ENCODE data around the gene STARD13. TPM values are rescaled to one million over a fixed set of nuclear protein-coding genes. Genes with fewer than 3 reads are reported as not detected.
"Not testable (repeated sequence)": the region's sequence is repeated elsewhere in the genome, so short reads cannot be mapped to it uniquely, and the experiment has no call there.

Gene STARD13
- total RNA-seq, 2 experiments from 2014 or later = not detected

DNA sequence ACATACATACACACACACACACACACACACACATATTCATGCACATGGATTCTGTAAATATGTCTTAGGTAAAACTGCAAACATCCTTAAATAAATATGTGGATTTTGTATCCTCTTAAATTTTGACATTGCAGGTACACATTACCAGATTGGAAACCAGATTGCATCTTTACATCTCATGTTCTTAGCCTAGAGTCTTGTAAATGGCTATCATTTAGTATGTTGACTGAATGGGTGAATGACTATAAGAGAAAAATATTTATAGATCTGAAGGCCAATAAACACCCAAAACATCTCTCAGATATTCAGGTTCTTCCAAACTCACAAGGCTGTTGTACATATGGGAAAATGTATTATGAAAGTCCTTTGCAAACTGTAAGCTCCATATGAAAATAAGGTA, 104.3 kb downstream of the STARD13 start:
- peaks cover 9% of the 10 kb centered on the region for H3K27me3 Mint-ChIP-seq (ENCODE audit: low read depth)
- CTCF ChIA-PET = no interaction called here
- ATAC-seq = no peak

DNA sequence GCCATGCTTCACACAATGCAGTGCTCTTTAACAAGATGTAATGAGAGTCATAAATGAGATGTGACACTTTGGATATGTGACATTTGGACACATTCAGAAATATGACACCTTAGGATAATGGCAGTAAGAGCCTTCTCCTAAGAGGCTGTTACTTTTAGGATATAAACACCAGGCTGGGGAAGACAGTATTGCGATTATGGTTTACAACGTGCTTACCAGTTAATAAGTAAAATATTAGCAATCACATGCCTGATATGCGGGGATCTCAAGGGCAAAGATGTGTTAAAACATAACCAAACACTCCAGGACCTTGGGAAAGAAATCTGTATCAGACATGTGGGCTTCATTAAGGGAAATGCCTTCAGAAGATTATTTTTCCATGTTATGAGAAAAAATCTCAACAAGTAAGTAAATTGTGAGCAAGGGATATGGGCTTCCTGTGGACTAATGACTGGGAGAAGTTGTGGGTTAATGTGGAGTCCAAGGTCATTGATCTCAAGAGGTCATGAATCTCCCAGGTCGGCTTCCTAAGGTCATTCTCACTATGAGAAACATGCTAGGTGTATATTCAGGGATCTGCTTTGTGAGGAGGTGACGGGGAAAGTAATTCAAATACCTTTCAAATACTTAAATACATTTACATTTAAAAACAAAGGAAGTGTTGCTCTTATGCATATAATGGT, 105.3 kb downstream of the STARD13 start:
- no peaks in the 10 kb centered on the region for H3K4me1 Mint-ChIP-seq (ENCODE audit: low read depth)
- no peaks in the 10 kb centered on the region for H3K36me3 Mint-ChIP-seq (ENCODE audit: low read depth)

More for the DNA sequence above, 104.3 kb downstream of the STARD13 start:
- H3K4me3 Mint-ChIP-seq = no peak overlapping the region
- no peaks in the 10 kb centered on the region for H3K36me3 Mint-ChIP-seq (ENCODE audit: low read depth)
- POLR2A ChIA-PET = no interaction called here
- H3K9me3 Mint-ChIP-seq (ENCODE audit: insufficient read depth) = no peaks in the 10 kb centered on the region
- DNase-seq = no peak
- no peaks in the 10 kb centered on the region for H3K4me1 Mint-ChIP-seq (ENCODE audit: low read depth)
- H3K27ac Mint-ChIP-seq = no peak overlapping the region

DNA sequence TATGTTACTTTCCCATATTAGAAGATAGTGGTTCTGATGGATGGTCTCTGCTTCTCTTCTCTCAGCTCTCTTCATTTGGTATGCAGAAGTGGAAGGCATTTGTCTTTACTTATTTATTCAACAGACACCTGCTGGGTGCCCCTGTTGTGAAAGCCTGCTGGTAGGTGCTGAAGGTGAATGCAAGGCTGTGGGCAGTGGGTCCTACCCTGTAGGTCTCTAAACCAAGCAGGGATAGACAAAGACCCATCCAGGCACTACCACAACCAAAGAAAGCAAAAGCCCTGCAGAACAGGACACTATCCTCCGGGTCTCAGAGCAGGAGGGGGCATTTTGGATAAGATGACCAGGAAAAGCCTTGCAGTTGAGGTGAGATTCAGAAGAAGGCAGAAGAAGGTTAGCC, 106.1 kb downstream of the STARD13 start:
- no peaks in the 10 kb centered on the region for H3K36me3 Mint-ChIP-seq (ENCODE audit: low read depth)
- ATAC-seq = no peak

More for the DNA sequence above, 105.3 kb downstream of the STARD13 start:
- H3K27me3 Mint-ChIP-seq (ENCODE audit: low read depth) = peaks cover 6% of the 10 kb centered on the region
- H3K4me3 Mint-ChIP-seq = no peak overlapping the region
- no peak overlapping the region for H3K27ac Mint-ChIP-seq
- ChIA-PET POLR2A (no interaction called here), CTCF (no interaction called here)
- H3K9me3 Mint-ChIP-seq (ENCODE audit: insufficient read depth) = no peaks in the 10 kb centered on the region
- ATAC-seq (no peak), DNase-seq (no peak)

DNA sequence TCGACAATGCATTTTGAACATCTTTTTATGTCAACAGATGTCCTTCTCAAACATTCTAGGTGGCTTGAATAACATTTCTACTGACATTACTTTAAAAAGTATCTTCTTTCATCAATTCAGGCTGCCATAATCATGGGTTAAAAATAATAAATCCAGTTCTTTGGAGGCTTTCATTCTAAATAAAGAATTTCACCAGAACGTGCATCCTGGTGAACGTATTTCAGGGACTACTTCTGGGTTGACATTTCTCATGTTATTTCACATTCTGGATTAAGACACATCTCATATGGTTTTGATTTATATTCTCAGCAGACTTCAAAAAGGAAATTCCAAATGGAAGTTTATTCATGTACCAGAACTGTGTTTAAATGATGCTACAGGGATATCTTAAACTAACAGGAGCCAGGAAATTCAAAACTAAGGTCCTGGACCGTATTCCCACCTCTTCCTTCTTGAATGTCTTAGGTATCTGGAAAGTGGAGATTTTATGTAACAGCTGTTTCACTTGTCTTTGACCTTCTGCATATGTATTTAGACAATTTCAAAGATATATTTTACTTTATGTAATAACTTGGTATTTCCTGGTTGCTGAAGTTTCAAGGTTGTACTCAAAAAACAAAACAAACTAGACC, 107.2 kb downstream of the STARD13 start:
- no peak for DNase-seq
- Mint-ChIP-seq H3K36me3 (ENCODE audit: low read depth) (no peaks in the 10 kb centered on the region), H3K4me1 (ENCODE audit: low read depth) (no peaks in the 10 kb centered on the region), H3K4me3 (no peak overlapping the region), H3K9me3 (ENCODE audit: insufficient read depth) (no peaks in the 10 kb centered on the region), H3K27ac (no peak overlapping the region), H3K27me3 (ENCODE audit: low read depth) (peaks cover 6% of the 10 kb centered on the region)
- CTCF ChIA-PET = no interaction called here
- ATAC-seq = no peak
- POLR2A ChIA-PET = no interaction called here

More for the DNA sequence above, 106.1 kb downstream of the STARD13 start:
- Mint-ChIP-seq H3K9me3 (ENCODE audit: insufficient read depth) (no peaks in the 10 kb centered on the region), H3K4me1 (ENCODE audit: low read depth) (no peaks in the 10 kb centered on the region), H3K4me3 (no peak overlapping the region), H3K27ac (no peak overlapping the region), H3K27me3 (ENCODE audit: low read depth) (peaks cover 6% of the 10 kb centered on the region)
- ChIA-PET POLR2A (no interaction called here), CTCF (no interaction called here)
- no peak for DNase-seq

DNA sequence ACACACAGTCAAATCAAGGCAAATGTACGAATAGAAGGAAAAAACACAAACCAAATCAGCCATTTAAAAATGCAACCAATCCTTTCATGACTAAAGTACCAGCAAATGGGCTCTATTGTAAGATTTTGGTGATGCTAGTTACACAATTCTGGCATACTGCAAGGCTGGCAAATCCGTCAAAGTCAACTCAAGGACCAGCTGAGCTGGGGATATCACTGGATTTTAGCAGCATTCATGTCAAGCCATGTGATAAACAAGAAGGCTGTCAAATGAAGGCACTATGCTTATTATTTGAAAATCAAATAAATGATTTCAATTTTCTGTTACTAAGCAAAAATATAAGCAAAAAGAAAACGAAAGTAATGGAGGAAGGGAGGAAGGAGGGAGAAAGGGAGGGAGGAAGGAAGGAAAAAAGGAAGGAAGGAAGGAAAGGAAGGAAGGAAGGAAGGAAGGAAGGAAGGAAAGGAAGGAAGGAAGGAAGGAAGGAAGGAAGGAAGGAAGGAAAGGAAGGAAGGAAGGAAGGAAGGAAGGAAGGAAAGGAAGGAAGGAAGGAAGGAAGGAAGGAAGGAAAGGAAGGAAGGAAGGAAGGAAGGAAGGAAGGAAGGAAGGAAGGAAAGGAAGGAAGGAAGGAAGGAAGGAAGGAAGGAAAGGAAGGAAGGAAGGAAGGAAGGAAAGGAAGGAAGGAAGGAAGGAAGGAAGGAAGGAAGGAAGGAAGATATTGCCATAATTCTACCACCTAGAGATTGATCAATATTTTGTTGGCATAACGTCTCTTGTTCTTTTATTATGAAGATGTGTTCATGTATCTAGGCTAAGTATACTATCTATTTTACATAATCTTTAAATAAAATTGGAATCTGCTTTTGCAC, 108.0 kb downstream of the STARD13 start:
- CTCF ChIA-PET; H3K4me1 Mint-ChIP-seq (ENCODE audit: low read depth); POLR2A ChIA-PET; H3K27ac Mint-ChIP-seq; H3K27me3 Mint-ChIP-seq (ENCODE audit: low read depth); DNase-seq; H3K36me3 Mint-ChIP-seq (ENCODE audit: low read depth); ATAC-seq; H3K9me3 Mint-ChIP-seq (ENCODE audit: insufficient read depth); H3K4me3 Mint-ChIP-seq: not testable (repeated sequence)

DNA sequence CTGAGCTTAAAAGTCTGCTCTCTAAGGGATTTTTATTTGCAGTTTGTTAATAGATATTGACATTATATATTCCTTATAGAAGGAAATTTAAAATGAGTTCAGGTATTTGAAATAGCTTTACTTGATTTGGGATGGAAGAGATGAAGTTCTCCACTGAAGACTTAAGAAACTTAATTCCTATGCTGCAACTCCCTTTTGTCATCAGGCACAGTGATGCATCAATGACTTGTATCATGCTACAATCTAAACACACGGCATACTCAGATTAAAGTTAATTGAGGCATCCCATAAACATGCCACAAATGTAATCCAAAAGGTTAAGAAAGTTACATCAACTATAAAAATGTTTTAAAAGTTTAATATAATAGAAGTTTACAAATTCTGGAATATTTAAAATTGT, 109.0 kb downstream of the STARD13 start:
- CTCF ChIA-PET = no interaction called here
- Mint-ChIP-seq H3K27me3 (ENCODE audit: low read depth) (peaks cover 1% of the 10 kb centered on the region), H3K9me3 (ENCODE audit: insufficient read depth) (no peaks in the 10 kb centered on the region), H3K27ac (no peak overlapping the region), H3K4me1 (ENCODE audit: low read depth) (no peaks in the 10 kb centered on the region), H3K4me3 (no peak overlapping the region), H3K36me3 (ENCODE audit: low read depth) (no peaks in the 10 kb centered on the region)
- POLR2A ChIA-PET = no interaction called here
- DNase-seq (no peak), ATAC-seq (no peak)

DNA sequence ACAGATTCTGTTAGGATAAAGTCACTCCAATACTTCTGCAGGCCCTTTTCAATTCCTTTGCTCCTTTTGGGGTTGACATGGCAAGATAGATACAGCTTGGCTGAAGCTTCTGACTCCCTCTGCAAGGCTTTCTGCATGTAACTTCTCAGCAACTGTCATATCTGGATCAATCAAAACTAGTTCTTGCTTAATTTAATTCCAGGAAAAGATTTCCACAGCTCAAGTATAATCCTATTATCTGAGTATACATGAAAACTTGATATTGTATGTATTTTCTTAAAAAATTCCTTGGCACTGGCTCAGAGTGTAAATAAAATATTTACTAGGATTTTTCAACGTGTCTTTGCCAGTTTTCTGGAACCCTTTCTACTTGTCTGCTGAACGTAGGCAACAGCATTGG, 109.6 kb downstream of the STARD13 start:
- POLR2A ChIA-PET = no interaction called here
- no peak for DNase-seq
- Mint-ChIP-seq H3K27me3 (ENCODE audit: low read depth) (no peaks in the 10 kb centered on the region), H3K4me1 (ENCODE audit: low read depth) (no peaks in the 10 kb centered on the region), H3K36me3 (ENCODE audit: low read depth) (no peaks in the 10 kb centered on the region), H3K9me3 (ENCODE audit: insufficient read depth) (no peaks in the 10 kb centered on the region), H3K27ac (no peak overlapping the region), H3K4me3 (no peak overlapping the region)
- ATAC-seq = no peak
- CTCF ChIA-PET = no interaction called here

DNA sequence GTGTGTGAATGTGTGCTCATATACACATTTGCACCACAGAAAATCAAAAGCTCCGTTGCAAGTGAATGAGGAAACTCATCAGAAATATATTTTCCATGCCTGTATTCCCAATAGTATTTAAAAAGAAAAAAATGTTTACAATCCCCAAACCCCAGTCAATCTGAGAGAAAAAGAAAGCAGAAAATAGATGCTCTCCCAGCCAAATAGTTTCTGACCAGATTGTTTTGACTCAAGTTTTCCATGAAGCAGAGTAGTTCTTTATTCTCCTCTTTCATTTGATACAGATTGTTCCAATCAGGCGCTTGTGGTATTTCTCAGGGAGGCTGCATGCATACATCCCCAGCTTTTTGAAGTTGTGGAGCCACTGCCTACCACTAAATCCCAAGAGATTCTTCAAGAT, 110.6 kb downstream of the STARD13 start:
- Mint-ChIP-seq H3K27me3 (ENCODE audit: low read depth) (no peaks in the 10 kb centered on the region), H3K4me1 (ENCODE audit: low read depth) (no peaks in the 10 kb centered on the region), H3K36me3 (ENCODE audit: low read depth) (no peaks in the 10 kb centered on the region), H3K4me3 (no peak overlapping the region), H3K27ac (no peak overlapping the region), H3K9me3 (ENCODE audit: insufficient read depth) (no peaks in the 10 kb centered on the region)
- DNase-seq (no peak), ATAC-seq (no peak)
- CTCF ChIA-PET = no interaction called here
- POLR2A ChIA-PET = no interaction called here

DNA sequence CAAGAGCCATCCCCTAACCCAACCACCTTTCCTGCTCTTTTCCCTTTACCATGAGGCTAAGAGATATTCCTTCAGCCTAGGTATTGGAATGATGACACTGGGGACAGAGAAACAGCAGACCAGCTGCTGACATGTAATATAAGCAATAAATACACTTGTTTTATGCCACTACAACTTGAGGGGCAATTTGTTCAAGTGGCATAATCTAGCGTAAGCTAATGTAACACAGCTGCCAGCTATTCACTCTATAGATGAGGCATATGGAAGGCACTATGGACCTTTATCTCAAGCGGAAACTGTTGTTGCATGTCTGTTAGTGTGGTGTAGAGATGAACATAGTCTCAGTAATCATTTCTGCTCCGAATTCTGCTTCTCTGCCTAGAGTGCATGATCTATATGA, 111.1 kb downstream of the STARD13 start:
- POLR2A ChIA-PET = no interaction called here
- ATAC-seq (no peak), DNase-seq (no peak)
- Mint-ChIP-seq H3K4me1 (ENCODE audit: low read depth) (no peaks in the 10 kb centered on the region), H3K36me3 (ENCODE audit: low read depth) (no peaks in the 10 kb centered on the region), H3K27me3 (ENCODE audit: low read depth) (peaks cover 3% of the 10 kb centered on the region), H3K27ac (no peak overlapping the region), H3K9me3 (ENCODE audit: insufficient read depth) (no peaks in the 10 kb centered on the region), H3K4me3 (no peak overlapping the region)
- CTCF ChIA-PET = no interaction called here

DNA sequence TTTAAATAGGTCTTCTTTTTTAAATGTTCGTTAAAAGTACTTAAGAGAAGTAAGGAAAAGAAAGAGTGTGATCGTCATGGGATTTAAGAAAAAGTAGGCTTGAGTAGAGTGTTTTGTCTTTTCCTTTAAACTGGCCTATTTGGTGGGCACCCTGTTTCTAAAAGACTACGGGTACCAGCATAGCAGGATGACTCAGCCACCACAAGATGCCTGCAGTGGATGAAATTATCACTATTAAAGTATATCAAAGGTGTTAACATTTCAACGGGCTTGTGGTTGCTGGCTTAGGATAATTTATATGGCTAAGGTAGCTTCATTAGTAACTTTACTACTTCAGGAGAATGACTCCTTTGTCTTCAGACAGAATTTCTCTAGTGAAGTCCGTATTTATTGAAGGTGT, 112.6 kb downstream of the STARD13 start:
- Mint-ChIP-seq H3K27ac (no peak overlapping the region), H3K4me3 (no peak overlapping the region), H3K36me3 (ENCODE audit: low read depth) (no peaks in the 10 kb centered on the region), H3K4me1 (ENCODE audit: low read depth) (no peaks in the 10 kb centered on the region), H3K9me3 (ENCODE audit: insufficient read depth) (no peaks in the 10 kb centered on the region), H3K27me3 (ENCODE audit: low read depth) (peaks cover 3% of the 10 kb centered on the region)
- ChIA-PET CTCF (no interaction called here), POLR2A (no interaction called here)
- ATAC-seq = no peak
- no peak for DNase-seq

DNA sequence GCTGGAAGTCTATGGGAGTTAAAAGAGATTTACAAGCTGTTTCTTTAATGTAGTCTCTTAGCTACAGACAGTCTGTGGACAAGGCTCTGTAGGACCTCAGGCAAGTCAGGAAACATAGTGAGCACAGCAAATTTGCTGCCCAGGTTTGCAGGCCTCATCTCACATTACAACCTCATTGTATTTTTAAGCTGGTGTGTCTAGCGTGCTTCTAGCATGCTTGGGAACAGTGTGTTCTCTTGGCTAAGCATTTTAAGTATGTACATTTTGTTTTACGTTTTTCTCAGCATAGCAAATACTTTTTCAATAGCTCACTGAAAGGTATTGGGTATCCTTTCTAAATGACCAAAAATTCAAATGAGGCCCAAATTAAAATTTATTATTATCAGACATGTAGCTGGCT, 113.2 kb downstream of the STARD13 start:
- POLR2A ChIA-PET = no interaction called here
- H3K4me1 Mint-ChIP-seq (ENCODE audit: low read depth) = no peaks in the 10 kb centered on the region
- no peaks in the 10 kb centered on the region for H3K9me3 Mint-ChIP-seq (ENCODE audit: insufficient read depth)
- H3K36me3 Mint-ChIP-seq (ENCODE audit: low read depth) = no peaks in the 10 kb centered on the region
- ATAC-seq (no peak), DNase-seq (no peak)
- peaks cover 3% of the 10 kb centered on the region for H3K27me3 Mint-ChIP-seq (ENCODE audit: low read depth)
- CTCF ChIA-PET = no interaction called here
- no peak overlapping the region for H3K27ac Mint-ChIP-seq
- no peak overlapping the region for H3K4me3 Mint-ChIP-seq

DNA sequence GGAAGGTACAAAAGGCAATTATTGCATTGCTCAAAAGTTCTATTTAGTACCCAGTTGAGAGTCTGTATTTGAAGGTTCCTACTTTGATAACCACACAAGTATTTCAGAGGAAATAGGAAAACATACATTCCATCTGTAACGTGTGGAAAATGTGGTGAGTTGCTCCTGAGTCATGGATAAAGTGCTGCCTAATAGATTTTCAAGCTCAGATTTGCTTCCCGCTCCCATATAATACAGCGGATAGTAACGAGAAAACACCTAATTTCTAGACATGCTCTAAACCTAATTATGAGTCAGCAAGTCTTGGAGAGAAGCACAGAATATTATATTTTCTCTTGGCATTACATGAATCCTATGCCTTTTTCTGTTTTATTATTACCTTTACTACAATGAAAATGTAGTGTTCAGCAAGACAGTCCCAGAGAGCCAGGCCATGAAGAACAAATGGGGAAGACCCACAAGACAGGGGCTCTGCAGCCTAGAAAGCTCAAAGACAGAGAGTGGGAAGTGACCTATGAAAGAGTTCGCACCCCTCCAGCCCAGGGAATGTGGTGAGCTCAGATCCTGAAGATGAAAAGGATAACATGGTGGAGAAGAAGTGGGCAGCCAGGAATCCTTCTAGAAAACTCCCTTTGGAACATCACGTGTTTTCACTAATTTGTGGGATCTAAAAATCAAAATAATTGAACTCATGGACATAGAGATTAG, 116.1 kb downstream of the STARD13 start:
- ChIA-PET CTCF (no interaction called here), POLR2A (interaction anchor here (0.6 kb wide), 1 partner anchor 121 kb away, joined by 3 read pairs; no protein-coding TSS in a partner anchor)
- no peak overlapping the region for H3K4me3 Mint-ChIP-seq
- no peak overlapping the region for H3K27ac Mint-ChIP-seq
- H3K4me1 Mint-ChIP-seq (ENCODE audit: low read depth) = no peaks in the 10 kb centered on the region
- no peak for DNase-seq
- no peaks in the 10 kb centered on the region for H3K36me3 Mint-ChIP-seq (ENCODE audit: low read depth)
- H3K27me3 Mint-ChIP-seq (ENCODE audit: low read depth) = peaks cover 3% of the 10 kb centered on the region
- ATAC-seq = no peak
- H3K9me3 Mint-ChIP-seq (ENCODE audit: insufficient read depth) = no peaks in the 10 kb centered on the region
